Measurements from ENCODE around the gene MBD1.

The MBD1 gene

GRCh38 chr18:50306944-50307343 is 25.6 kb upstream of the MBD1 start:
- no peak overlapping the region; the same call in 1 of the 2 replicates for H3K4me3 ChIP-seq (ENCODE audit: low read length)
- DNase-seq (ENCODE audit: low read depth): peak; percentile 58
- no peak for TF ChIP-seq CTCF (conservative IDR thresholded peaks at IDR 0.05; ENCODE audit: low read length)

GRCh38 chr18:50301074-50301473 is 19.8 kb upstream of the MBD1 start:
- TF ChIP-seq CTCF (conservative IDR thresholded peaks at IDR 0.05; ENCODE audit: low read length): no peak
- no peak overlapping the region for H3K4me3 ChIP-seq (ENCODE audit: low read length)
- DNase-seq (ENCODE audit: low read depth): no peak

- no peak overlapping the region for H3K4me3 ChIP-seq (ENCODE audit: low read length)
- TF ChIP-seq CTCF (conservative IDR thresholded peaks at IDR 0.05; ENCODE audit: low read length): no peak
- DNase-seq (ENCODE audit: low read depth): no peak
These were observed 18.5 kb upstream of the MBD1 start for GRCh38 chr18:50299626-50300388.

GRCh38 chr18:50298443-50299284 is 17.3 kb upstream of the MBD1 start:
- H3K4me3 ChIP-seq (ENCODE audit: low read length): peak overlapping the region; percentile 64; the same call in 1 of the 2 replicates
- no peak for DNase-seq (ENCODE audit: low read depth)
- TF ChIP-seq CTCF (conservative IDR thresholded peaks at IDR 0.05; ENCODE audit: low read length): no peak

- DNase-seq (ENCODE audit: low read depth): peak; percentile 67
- H3K4me3 ChIP-seq (ENCODE audit: low read length): peak overlapping the region; percentile 64
- TF ChIP-seq CTCF (conservative IDR thresholded peaks at IDR 0.05; ENCODE audit: low read length): no peak
These were observed 16.5 kb upstream of the MBD1 start for GRCh38 chr18:50297621-50298442.

GRCh38 chr18:50293039-50293438 is 11.7 kb upstream of the MBD1 start:
- H3K4me3 ChIP-seq (ENCODE audit: low read length): no peak overlapping the region
- no peak for TF ChIP-seq CTCF (conservative IDR thresholded peaks at IDR 0.05; ENCODE audit: low read length)
- no peak for DNase-seq (ENCODE audit: low read depth)

Measured in AG10803 (cell line).